ENCODE data around the gene MUCL3. TPM values are rescaled to one million over a fixed set of nuclear protein-coding genes. Genes with fewer than 3 reads are reported as not detected.

The MUCL3 gene
- total and polyA plus RNA-seq, 10 of the 15 experiments (the other 5 are each of a cell fraction or from before 2014, with no cell fraction given): 0.03 to 1.4 (median 0.61) TPM

DNA sequence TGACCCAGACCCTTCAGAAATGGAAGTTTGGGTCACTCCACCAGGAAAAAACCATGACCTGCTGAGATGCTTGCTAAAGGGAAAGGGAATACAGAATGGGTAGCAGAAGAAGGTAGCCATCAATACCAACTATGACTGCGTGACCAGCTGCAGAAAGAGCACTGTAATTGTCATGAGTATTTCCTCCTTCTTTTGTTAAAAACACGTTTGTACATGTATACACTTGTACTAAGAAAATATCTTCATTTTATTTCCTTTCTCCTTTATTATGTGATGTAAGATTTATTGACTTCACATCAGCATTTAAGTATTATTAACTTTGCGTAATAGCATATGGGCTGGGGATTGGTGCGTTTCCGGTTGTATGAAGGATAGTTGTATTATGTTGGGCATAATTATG is 30.2 kb downstream of the MUCL3 start (continued):
- no peak for TF ChIP-seq ZBTB40 (IDR thresholded peaks at IDR 0.05; ENCODE audit: borderline replicate concordance)
- TF ChIP-seq, protein P1, sequence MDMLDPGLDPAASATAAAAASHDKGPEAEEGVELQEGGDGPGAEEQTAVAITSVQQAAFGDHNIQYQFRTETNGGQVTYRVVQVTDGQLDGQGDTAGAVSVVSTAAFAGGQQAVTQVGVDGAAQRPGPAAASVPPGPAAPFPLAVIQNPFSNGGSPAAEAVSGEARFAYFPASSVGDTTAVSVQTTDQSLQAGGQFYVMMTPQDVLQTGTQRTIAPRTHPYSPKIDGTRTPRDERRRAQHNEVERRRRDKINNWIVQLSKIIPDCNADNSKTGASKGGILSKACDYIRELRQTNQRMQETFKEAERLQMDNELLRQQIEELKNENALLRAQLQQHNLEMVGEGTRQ (IDR thresholded peaks at IDR 0.05; ENCODE audit: borderline replicate concordance, low read depth, low read length): no peak
- TF ChIP-seq ZNF217 (IDR thresholded peaks at IDR 0.05): no peak
- TF ChIP-seq SKIL (IDR thresholded peaks at IDR 0.05; ENCODE audit: low read depth, poor library complexity, severe bottlenecking): no peak
- no peak for TF ChIP-seq NBN (IDR thresholded peaks at IDR 0.05)
- no peak for TF ChIP-seq POU2F2 (IDR thresholded peaks at IDR 0.05; ENCODE audit: borderline replicate concordance, low read depth, low read length)
- TF ChIP-seq ZNF592 (IDR thresholded peaks at IDR 0.05): no peak
- TF ChIP-seq CTCF (IDR thresholded peaks at IDR 0.05 in 2 of 3, conservative IDR thresholded peaks at IDR 0.05 in 1 of 3; ENCODE audit: control insufficient read depth in 2 of 3, extremely low read depth in 1 of 3, insufficient read depth in 1 of 3, low read depth in 3 of 3, low read length in 3 of 3): no peak
- no peak for TF ChIP-seq NR2F1 (conservative IDR thresholded peaks at IDR 0.05)
- no peak for TF ChIP-seq SUPT20H (IDR thresholded peaks at IDR 0.05; ENCODE audit: borderline replicate concordance, control insufficient read depth, low read depth, low read length)
- no peak for TF ChIP-seq RCOR1 (conservative IDR thresholded peaks at IDR 0.05; ENCODE audit: low read depth, low read length)
- TF ChIP-seq SIX5 (IDR thresholded peaks at IDR 0.05; ENCODE audit: low read depth, low read length, severe bottlenecking): no peak
- no peak for TF ChIP-seq EP300 (IDR thresholded peaks at IDR 0.05; ENCODE audit: borderline replicate concordance in 1 of 2, control insufficient read depth in 1 of 2, low read depth in 2 of 2, low read length in 2 of 2)
